ENCODE data around the gene GATA6.
A peak's percentile ranks its signal among the peaks of the same experiment; 100 is the strongest.

GATA6 gene

GRCh38 chr18:22169011-22169888, at the start of gene GATA6:
Gene GATA6 (plus strand): TSS chr18:22169589. CDS start chr18:22171145, 1,556 bp downstream.
- DNase-seq (ENCODE audit: low read depth in 3 of 3): peak in 1 of 3 donors; percentile 18

- no peak for DNase-seq (ENCODE audit: low read depth in 3 of 3)
Measured at GRCh38 chr18:22124970-22125369, 44.4 kb upstream of the GATA6 start.

- no peak for DNase-seq (ENCODE audit: low read depth in 3 of 3)
Measured at GRCh38 chr18:22128954-22129353, 40.4 kb upstream of the GATA6 start.

GRCh38 chr18:22129778-22130177, 39.6 kb upstream of the GATA6 start:
- no peak for DNase-seq (ENCODE audit: low read depth in 3 of 3)

- DNase-seq (ENCODE audit: low read depth in 3 of 3): no peak
Measured at GRCh38 chr18:22132258-22132657, 37.1 kb upstream of the GATA6 start.

GRCh38 chr18:22132763-22133162, 36.6 kb upstream of the GATA6 start:
- no peak for DNase-seq (ENCODE audit: low read depth in 3 of 3)

- no peak for DNase-seq (ENCODE audit: low read depth in 3 of 3)
Measured at GRCh38 chr18:22136395-22136794, 33.0 kb upstream of the GATA6 start.

GRCh38 chr18:22141211-22141610, 28.2 kb upstream of the GATA6 start:
- no peak for DNase-seq (ENCODE audit: low read depth in 3 of 3)

GRCh38 chr18:22143347-22144340, 25.7 kb upstream of the GATA6 start:
- no peak for DNase-seq (ENCODE audit: low read depth in 3 of 3)

- DNase-seq (ENCODE audit: low read depth in 3 of 3): no peak
Measured at GRCh38 chr18:22145160-22145559, 24.2 kb upstream of the GATA6 start.

GRCh38 chr18:22149710-22150109, 19.7 kb upstream of the GATA6 start:
- no peak for DNase-seq (ENCODE audit: low read depth in 3 of 3)

GRCh38 chr18:22152093-22152492, 17.3 kb upstream of the GATA6 start:
- no peak for DNase-seq (ENCODE audit: low read depth in 3 of 3)

GRCh38 chr18:22153428-22153827, 16.0 kb upstream of the GATA6 start:
- no peak for DNase-seq (ENCODE audit: low read depth in 3 of 3)

- no peak for DNase-seq (ENCODE audit: low read depth in 3 of 3)
Measured at GRCh38 chr18:22155584-22155983, 13.8 kb upstream of the GATA6 start.

GRCh38 chr18:22159014-22159413, 10.4 kb upstream of the GATA6 start:
- DNase-seq (ENCODE audit: low read depth in 3 of 3): no peak

- no peak for DNase-seq (ENCODE audit: low read depth in 3 of 3)
Measured at GRCh38 chr18:22161090-22161489, 8.3 kb upstream of the GATA6 start.

- no peak for DNase-seq (ENCODE audit: low read depth in 3 of 3)
Measured at GRCh38 chr18:22163416-22164161, 5.8 kb upstream of the GATA6 start.

- no peak for DNase-seq (ENCODE audit: low read depth in 3 of 3)
Measured at GRCh38 chr18:22164337-22165048, 4.9 kb upstream of the GATA6 start.

- no peak for DNase-seq (ENCODE audit: low read depth in 3 of 3)
Measured at GRCh38 chr18:22165049-22165602, 4.3 kb upstream of the GATA6 start.

- no peak for DNase-seq (ENCODE audit: low read depth in 3 of 3)
Measured at GRCh38 chr18:22165603-22166068, 3.8 kb upstream of the GATA6 start.

Data from stimulated activated CD4-positive, alpha-beta T cell treated with anti-CD3 and anti-CD28 coated beads, TNF-alpha, amount 100 ng/mL, for 48 hours (primary cell).